HEK293 (cell line): ENCODE data around the gene ZDHHC14.

Source experiments
- CTCF ChIA-PET: fragments of 350-600 bp; formaldehyde crosslinking; extraction: SDS; loops from one replicate; lab custom pipeline; 2021; ENCODE audit warnings: antibody characterized with exemption; lab: Yijun Ruan, JAX
- POLR2A ChIA-PET: fragments of 300-600 bp; formaldehyde crosslinking; extraction: SDS; loops from one replicate; lab custom pipeline; 2020; ENCODE audit warnings: antibody characterized with exemption, inconsistent platforms; lab: Yijun Ruan, JAX
- H3K27ac ChIP-seq: fragments of 200-500 bp; sonication (Bioruptor generic); 2 replicates; pipeline ENCODE4 v1.5.1; 2014; ENCODE audit warnings: low read depth, low read length, control low read depth, inconsistent platforms; ENCODE audit errors: extremely low read depth
- H3K36me3 ChIP-seq, 2 experiments: fragments of 200-500 bp in 1 of 2; sonication (Bioruptor generic) in 1 of 2; 1 replicate in 1 of 2; 2 replicates in 1 of 2; pipeline ENCODE4 v1.5.1; 2014 to 2017; ENCODE audit warnings: inconsistent platforms in 2 of 2, low read length in 2 of 2; ENCODE audit not compliant: control insufficient read depth in 2 of 2, insufficient read depth in 1 of 2
- H3K4me1 ChIP-seq: fragments of 200-500 bp; sonication (Bioruptor generic); 2 replicates; pipeline ENCODE4 v1.5.1; 2014; ENCODE audit warnings: mild to moderate bottlenecking, low read length, inconsistent platforms; ENCODE audit not compliant: control insufficient read depth, insufficient read depth
- H3K4me3 ChIP-seq: 2 replicates; pipeline ENCODE4 v1.5.1; 2011; ENCODE audit warnings: low read depth, mild to moderate bottlenecking, control low read depth, low read length, moderate library complexity
- H3K9me3 ChIP-seq: fragments of 200-500 bp; sonication (Bioruptor generic); 2 replicates; pipeline ENCODE4 v1.5.1; 2014; ENCODE audit warnings: low read depth, low read length, inconsistent platforms; ENCODE audit not compliant: control insufficient read depth, insufficient read depth
- AEBP2 ChIP-seq: fragments of 450-650 bp; formaldehyde crosslinking; IDR thresholded peaks from 2 replicates; pipeline ENCODE4 v1.5.1; 2016; ENCODE audit warnings: missing biosample characterization, missing genetic modification characterization, borderline replicate concordance
- KLF10 ChIP-seq: fragments of 450-650 bp; IDR thresholded peaks from 2 replicates; pipeline ENCODE4 v1.5.1; 2018; ENCODE audit warnings: missing biosample characterization, mild to moderate bottlenecking, missing genetic modification characterization
- PRDM2 ChIP-seq: fragments of 450-650 bp; formaldehyde crosslinking; IDR thresholded peaks from 2 replicates; pipeline ENCODE4 v1.5.1; 2016; ENCODE audit warnings: missing biosample characterization, missing genetic modification characterization, borderline replicate concordance
- WT1 ChIP-seq: fragments of 450-650 bp; formaldehyde crosslinking; IDR thresholded peaks from 2 replicates; pipeline ENCODE4 v1.5.1; 2016; ENCODE audit warnings: missing biosample characterization, missing genetic modification characterization
- ZNF280D ChIP-seq: fragments of 450-650 bp; formaldehyde crosslinking; IDR thresholded peaks from 2 replicates; pipeline ENCODE4 v1.5.1; 2016; ENCODE audit warnings: missing biosample characterization, missing genetic modification characterization
- ZNF292 ChIP-seq: fragments of 450-650 bp; formaldehyde crosslinking; IDR thresholded peaks from 2 replicates; pipeline ENCODE4 v1.5.1; 2016; ENCODE audit warnings: low read depth, missing biosample characterization, missing genetic modification characterization, borderline replicate concordance
- ZNF398 ChIP-seq: fragments of 450-650 bp; formaldehyde crosslinking; IDR thresholded peaks from 2 replicates; pipeline ENCODE4 v1.5.1; 2017; ENCODE audit warnings: missing biosample characterization, missing genetic modification characterization
- ZNF404 ChIP-seq: fragments of 450-650 bp; formaldehyde crosslinking; IDR thresholded peaks from 2 replicates; pipeline ENCODE4 v1.5.1; 2017; ENCODE audit warnings: missing biosample characterization, missing genetic modification characterization
- ZNF610 ChIP-seq: fragments of 450-650 bp; formaldehyde crosslinking; IDR thresholded peaks from 2 replicates; pipeline ENCODE4 v1.5.1; 2016; ENCODE audit warnings: missing biosample characterization, missing genetic modification characterization, borderline replicate concordance
- ZNF660 ChIP-seq: fragments of 450-650 bp; IDR thresholded peaks from 2 replicates; pipeline ENCODE4 v1.5.1; 2018; ENCODE audit warnings: missing biosample characterization, mild to moderate bottlenecking, missing genetic modification characterization
- ZNF768 ChIP-seq: fragments of 450-650 bp; formaldehyde crosslinking; IDR thresholded peaks from 2 replicates; pipeline ENCODE4 v1.5.1; 2018; ENCODE audit warnings: missing biosample characterization, mild to moderate bottlenecking, missing genetic modification characterization
- ZXDB ChIP-seq: fragments of 450-650 bp; formaldehyde crosslinking; IDR thresholded peaks from 2 replicates; pipeline ENCODE4 v1.5.1; 2016; ENCODE audit warnings: missing biosample characterization, missing genetic modification characterization

Gene ZDHHC14

GRCh38 chr6:157476797-157477196 lies 95.8 kb downstream of the ZDHHC14 start (continued):
- TF ChIP-seq PRDM2 (no peak), ZNF404 (tag by site-specific recombination) (no peak), WT1 (tag by site-specific recombination) (no peak), ZNF292 (tag by site-specific recombination) (no peak), ZXDB (tag by site-specific recombination) (no peak), ZNF660 (no peak), ZNF610 (tag by site-specific recombination) (no peak), ZNF398 (no peak), ZNF280D (tag by site-specific recombination) (no peak)
- TF ChIP-seq, all 188 proteins: peak for 0

- CTCF ChIA-PET: no interaction called here
- Histone ChIP-seq H3K27ac (no peak overlapping the region), H3K4me3 (no peak overlapping the region), H3K36me3 (no peaks in the 10 kb centered on the region), H3K9me3 (no peaks in the 10 kb centered on the region), H3K4me1 (no peaks in the 10 kb centered on the region)
- TF ChIP-seq KLF10 (tag by site-specific recombination) (no peak), AEBP2 (tag by site-specific recombination) (no peak), ZNF768 (peak; percentile 68; the same call in 1 of the 2 replicates)
- POLR2A ChIA-PET: no interaction called here
Observed at GRCh38 chr6:157478926-157479325, 97.9 kb downstream of the ZDHHC14 start.
